Hematopoietic multipotent progenitor cell treated with erythropoietin and hydrocortisone succinate and interleukin-3 and kit ligand, for 6 days (in vitro differentiated cells): Measurements from ENCODE around the gene DCAF17.
A peak's percentile ranks its signal among the peaks of the same experiment; 100 is the strongest.
"Not testable (repeated sequence)": the region's sequence is repeated elsewhere in the genome, so short reads cannot be mapped to it uniquely, and the experiment has no call there.

Experiments
- DNase-seq: peaks from one replicate; pipeline ENCODE4 v3.0.0-alpha.2; 2015

DCAF17 gene

DNA sequence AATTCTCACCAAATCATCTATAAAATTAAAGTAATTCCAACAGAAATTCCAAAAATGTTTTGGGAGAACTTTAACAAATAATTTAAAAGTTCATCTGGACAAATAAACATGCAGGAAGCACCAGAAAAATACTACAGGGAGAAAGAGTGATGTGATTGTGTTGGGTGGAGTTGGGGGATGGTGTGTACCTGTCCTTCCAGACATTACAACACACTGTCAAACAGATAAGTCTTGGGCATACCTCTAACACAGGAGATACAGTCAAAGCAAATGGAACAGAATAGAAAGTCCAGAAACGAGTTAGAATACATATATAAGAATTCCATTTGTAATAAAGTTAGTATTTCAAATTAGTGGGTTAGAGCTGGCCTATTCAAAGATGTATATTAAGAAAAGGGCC lies 22.8 kb upstream of the DCAF17 start:
- no peak for DNase-seq

GRCh38 chr2:171411791-171412483 lies 22.1 kb upstream of the DCAF17 start:
- DNase-seq, result no peak

DNA sequence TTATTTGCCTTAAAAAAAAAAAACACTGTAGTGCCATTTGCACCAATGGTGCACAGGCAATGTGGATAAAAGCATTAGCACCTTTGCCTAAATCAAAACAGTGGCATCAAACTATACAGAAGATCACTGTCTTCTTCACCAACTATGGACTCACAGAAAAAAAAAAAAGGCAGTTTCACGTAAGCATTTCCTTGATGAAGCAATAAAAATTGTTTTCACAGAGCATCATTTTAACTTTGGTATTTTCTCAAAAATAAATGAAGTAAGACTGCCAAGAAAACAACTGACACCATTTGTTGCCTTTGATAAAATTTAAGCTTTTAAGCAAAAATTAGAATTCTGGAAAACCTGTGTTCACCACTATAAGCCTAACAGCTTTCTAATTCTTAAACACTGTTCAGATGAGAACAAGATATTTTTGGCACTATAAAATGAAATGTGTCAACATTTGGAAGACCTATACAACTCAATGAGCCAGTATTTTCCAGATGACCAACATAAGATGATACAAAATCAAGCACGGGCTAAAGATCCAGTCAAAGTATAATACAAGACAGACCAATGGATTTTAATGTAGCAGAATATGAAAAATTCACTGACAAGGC lies 21.4 kb upstream of the DCAF17 start:
- no peak for DNase-seq

GRCh38 chr2:171414645-171415044 lies 19.4 kb upstream of the DCAF17 start:
- peak; percentile 79 for DNase-seq

GRCh38 chr2:171416009-171416926 lies 17.8 kb upstream of the DCAF17 start:
- DNase-seq, result peak; percentile 96

DNA sequence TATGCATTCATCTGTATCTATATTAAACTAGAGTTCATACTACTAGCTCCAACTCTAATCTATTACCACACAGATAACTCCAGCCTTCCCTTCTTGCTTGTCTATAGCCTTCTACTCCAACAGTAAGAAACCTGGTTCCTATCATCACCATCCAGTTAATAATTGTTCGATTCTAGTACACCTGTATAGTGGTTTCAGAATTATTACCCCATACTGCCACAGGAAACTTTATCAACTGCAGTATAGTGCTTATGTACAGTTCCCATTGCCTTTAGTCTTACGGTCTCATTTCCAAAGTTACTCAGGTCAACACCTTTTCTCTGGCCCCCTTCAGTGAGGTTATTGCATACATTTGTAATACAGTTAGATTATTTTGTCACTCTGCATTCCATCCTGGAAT lies 14.7 kb upstream of the DCAF17 start:
- DNase-seq, result no peak

DNA sequence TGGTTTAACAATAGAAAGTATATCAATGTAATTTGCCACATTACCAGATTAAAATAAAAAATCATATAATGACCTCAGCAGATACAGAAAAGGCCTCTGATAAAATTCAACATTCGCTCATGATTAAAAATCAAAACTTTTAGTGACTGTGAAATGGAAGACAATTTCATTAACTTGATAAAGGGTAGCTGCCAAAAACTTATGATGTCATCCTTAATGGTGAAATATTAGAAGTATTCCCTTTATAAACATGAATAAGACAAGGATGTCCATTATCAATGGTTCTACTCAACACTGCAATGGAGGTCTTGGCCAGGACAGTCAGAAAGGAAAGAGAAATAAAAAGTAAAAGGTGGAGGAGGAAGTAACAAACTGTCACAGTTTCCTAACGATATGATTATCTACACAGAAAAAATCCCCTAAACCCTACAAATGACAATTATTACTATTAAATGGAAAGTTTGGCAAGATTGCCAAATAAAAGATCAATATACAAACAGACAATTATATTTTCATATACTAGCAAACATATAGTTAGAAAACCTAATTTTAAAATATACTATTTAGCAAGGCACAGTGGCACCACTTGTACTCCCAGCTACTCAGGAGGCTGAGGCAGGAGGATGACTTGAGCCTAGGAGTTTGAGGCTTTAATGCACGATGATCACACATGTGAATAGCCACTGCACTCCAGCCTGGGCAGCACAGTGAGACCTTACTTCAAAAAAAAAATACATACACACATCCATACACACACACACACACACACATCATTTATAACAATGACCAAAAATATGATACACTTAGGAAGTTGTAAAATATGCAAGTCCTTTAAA lies 13.1 kb upstream of the DCAF17 start:
- no peak for DNase-seq

DNA sequence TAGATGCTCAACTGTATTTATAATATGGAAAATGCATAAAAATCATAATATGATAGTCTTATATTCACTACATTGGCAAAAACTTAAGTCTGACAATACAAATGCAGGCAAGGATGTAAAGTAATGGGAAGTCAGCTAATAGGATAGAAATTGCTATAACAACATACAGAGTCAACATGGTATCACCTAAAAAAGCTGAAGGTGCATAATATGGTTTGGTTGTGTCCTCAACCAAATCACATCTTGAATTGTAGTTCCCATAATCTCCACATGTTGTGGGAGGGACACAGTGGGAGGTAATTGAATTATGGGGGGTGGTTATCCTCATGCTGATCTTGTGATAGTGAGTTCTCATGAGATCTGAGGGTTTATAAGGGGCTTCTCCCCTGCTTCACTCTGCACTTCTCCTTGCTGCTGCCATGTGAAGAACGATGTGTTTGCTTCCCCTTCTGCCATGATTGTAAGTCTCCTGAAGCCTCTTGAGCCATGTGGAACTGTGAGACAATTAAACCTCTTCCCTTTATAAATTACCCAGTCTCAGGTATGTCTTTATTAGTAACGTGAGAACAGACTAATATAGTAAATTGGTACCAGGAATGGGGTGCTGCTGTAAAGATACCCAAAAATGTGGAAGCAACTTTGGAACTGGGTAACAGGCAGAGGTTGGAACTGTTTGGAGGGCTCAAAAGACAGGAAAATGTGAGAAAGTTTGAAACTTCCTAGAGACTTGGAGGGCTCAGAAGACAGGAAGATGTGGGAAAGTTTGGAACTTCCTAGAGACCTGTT lies 11.1 kb upstream of the DCAF17 start:
- not testable (repeated sequence) for DNase-seq

DNA sequence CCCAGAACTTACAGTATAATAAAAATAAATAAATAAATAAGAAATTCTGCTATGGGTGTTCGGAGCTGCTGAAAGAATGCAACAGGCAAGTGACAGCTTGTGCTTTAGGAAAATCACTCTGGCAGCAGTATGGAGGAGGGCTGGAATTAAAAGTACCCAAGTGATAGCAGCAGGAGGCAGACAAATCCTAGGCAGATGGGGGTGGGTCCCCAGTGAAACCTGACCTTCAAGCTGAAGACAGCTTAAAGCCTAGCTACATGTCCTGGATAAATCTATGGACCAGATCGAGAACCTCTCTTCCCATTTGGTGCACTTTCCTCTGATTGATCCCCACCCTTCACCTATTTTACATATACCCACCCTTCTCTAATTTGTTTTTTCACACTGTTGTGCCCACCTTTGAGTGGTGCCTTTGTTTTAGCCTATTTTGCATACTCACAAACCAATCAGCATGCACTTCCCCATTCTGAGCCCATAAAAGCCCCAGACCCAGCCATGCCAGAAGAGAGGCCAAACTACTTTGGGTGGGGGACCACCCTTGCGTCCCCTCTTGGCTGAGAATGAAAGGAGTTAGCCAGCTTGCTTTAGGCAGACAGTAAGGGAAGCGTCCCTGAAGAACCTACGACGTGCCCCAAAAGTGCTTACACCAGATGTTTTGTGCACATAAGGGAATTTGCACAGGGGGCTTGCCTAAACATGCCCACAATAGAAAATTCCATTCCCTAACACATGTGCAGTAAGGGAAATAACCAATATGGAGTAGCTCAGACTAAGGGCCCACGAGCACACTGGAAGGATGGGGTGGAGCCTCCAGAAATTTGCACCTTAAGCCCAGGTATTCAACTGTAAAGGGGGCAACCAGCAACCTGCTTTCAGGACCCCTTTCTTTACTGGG lies 3.3 kb upstream of the DCAF17 start:
- no peak for DNase-seq

- DNase-seq, result peak; percentile 35
Measured at GRCh38 chr2:171431677-171432167, 2.3 kb upstream of the DCAF17 start.

GRCh38 chr2:171432206-171432968 lies 1.6 kb upstream of the DCAF17 start:
- peak; percentile 35 for DNase-seq

DNA sequence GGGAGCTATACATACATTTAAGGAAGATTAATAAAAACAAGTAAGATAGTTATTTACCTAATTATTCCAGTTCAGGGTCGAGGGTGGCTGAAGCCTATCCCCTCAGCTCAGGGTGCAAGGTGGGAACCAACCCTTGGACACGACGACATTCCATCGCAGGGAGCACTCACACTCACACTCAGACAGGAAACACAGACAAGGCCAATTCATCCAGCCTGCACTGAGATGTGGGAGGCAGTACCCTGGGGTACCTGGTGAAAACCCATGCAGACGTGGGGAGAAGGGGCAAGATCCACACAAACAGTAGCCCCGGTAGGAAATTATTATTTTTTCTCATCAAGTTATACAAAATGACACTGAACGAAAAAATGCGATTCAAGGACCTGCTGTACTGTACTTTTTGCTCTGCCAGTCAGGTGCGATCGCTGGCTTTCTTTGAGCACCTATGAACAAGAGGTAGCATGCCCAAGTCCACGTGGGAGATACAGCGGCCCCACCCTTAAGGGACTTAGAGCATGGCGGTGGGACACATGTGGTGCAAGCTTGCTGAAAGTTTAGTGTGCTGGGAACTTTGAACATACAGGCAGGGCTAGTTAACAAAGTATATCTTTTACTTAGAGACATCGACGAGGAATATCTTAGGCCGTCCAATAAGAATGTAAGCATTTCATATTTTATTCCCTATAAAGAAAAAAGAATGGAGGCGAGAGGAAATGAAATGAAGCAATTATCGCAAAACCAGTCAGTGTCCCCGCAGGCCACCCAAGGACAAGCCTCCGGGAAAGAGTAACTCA lies 860 bp upstream of the DCAF17 start:
- peak; percentile 89 for DNase-seq

DNA sequence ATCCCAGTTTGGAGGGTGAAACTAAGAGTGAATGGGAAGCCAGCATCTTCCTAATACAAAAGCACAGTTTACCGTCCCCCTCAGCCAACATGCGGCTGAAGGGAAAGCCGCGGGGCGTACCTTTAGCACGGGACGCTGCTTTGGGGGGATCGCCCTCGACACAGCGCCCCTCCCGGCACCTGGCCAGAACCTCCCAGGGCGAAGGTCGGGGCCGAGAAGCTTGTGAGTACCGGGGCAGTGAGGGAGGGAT lies 338 bp upstream of the DCAF17 start, which contains the start of gene METTL8:
Gene METTL8 (minus strand): TSS at position 228 of the 250 bp plus-strand sequence. CDS start 41,805 bp downstream, outside the sequence.
- no peak for DNase-seq

DNA sequence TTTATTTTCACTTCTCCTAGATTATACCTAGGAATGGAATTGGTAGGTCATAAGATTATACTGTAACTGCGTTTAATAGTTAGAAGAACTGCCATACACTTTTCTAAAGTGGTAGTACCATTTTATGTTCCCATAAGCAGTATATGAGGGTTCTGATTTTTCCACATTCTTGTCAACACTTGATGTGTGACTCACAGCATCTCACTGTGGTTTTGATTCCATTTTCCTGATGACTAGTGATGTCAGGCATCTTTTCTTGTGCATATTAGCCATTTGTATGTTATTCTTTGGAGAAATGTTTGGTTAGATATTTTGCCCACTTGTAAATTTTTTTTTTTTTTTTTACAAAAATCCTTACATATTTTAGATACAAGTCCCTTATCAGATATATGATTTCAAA lies 2.3 kb downstream of the DCAF17 start:
- DNase-seq, result no peak

GRCh38 chr2:171441470-171441869 lies 7.4 kb downstream of the DCAF17 start:
- no peak for DNase-seq

- no peak for DNase-seq
Measured at GRCh38 chr2:171447675-171448074, 13.6 kb downstream of the DCAF17 start.

GRCh38 chr2:171451074-171451473 lies 17.0 kb downstream of the DCAF17 start:
- DNase-seq, result no peak

DNA sequence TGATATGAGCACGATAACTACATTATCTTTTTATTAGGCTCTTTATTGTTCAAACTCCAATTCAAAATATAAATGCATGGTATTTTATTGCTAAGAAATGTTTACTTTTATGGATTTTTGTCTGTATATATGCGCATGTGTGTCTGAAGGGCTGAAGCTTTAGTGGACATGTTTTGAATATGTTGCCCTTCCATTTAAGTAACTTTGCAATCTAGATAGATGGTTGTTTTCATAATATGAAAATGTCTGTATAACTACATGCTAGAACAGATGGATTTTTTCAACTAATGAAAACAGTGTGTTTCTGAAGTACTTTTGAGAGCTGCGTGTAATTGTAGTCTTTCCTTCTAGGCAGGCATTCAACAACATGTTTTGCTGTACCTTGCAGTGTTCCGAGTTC lies 18.7 kb downstream of the DCAF17 start:
- DNase-seq, result no peak

- DNase-seq, result no peak
Measured at GRCh38 chr2:171459498-171459897, 25.5 kb downstream of the DCAF17 start.
